ENCODE results near the gene NDUFS3.
"Not testable (repeated sequence)": the region's sequence is repeated elsewhere in the genome, so short reads cannot be mapped to it uniquely, and the experiment has no call there.

The NDUFS3 gene

GRCh38 chr11:47578524-47579494, at the start of gene NDUFS3, which contains the start of gene KBTBD4:
TSS of gene NDUFS3 (plus strand) at chr11:47579074. CDS start at chr11:47579092, 18 bp downstream.
TSS of gene KBTBD4 (minus strand) at chr11:47578970. CDS start at chr11:47578951, 19 bp downstream.
- DNase-seq (ENCODE audit: low spot score): peak; percentile 86

- DNase-seq (ENCODE audit: low spot score): no peak
Observed at GRCh38 chr11:47529951-47530350, 48.9 kb upstream of the NDUFS3 start.

GRCh38 chr11:47530721-47531120, 48.2 kb upstream of the NDUFS3 start:
- DNase-seq (ENCODE audit: low spot score): not testable (repeated sequence)

GRCh38 chr11:47531666-47532065, 47.2 kb upstream of the NDUFS3 start:
- DNase-seq (ENCODE audit: low spot score): no peak

- DNase-seq (ENCODE audit: low spot score): no peak
Observed at GRCh38 chr11:47532597-47533213, 46.2 kb upstream of the NDUFS3 start.

- DNase-seq (ENCODE audit: low spot score): no peak
Observed at GRCh38 chr11:47533690-47534151, 45.2 kb upstream of the NDUFS3 start.

- DNase-seq (ENCODE audit: low spot score): no peak
Observed at GRCh38 chr11:47534704-47535251, 44.1 kb upstream of the NDUFS3 start.

GRCh38 chr11:47536915-47537314, 42.0 kb upstream of the NDUFS3 start:
- DNase-seq (ENCODE audit: low spot score): no peak

GRCh38 chr11:47538741-47539565, 39.9 kb upstream of the NDUFS3 start:
- peak; percentile 70 for DNase-seq (ENCODE audit: low spot score)

- no peak for DNase-seq (ENCODE audit: low spot score)
Observed at GRCh38 chr11:47539681-47540039, 39.2 kb upstream of the NDUFS3 start.

GRCh38 chr11:47541070-47541469, 37.8 kb upstream of the NDUFS3 start:
- DNase-seq (ENCODE audit: low spot score): no peak

- DNase-seq (ENCODE audit: low spot score): no peak
Observed at GRCh38 chr11:47545298-47545697, 33.6 kb upstream of the NDUFS3 start.

GRCh38 chr11:47546274-47546673, 32.6 kb upstream of the NDUFS3 start:
- DNase-seq (ENCODE audit: low spot score): not testable (repeated sequence)

GRCh38 chr11:47550288-47551047, 28.4 kb upstream of the NDUFS3 start:
- no peak for DNase-seq (ENCODE audit: low spot score)

GRCh38 chr11:47551086-47551485, 27.8 kb upstream of the NDUFS3 start:
- no peak for DNase-seq (ENCODE audit: low spot score)

GRCh38 chr11:47552056-47552565, 26.8 kb upstream of the NDUFS3 start:
- DNase-seq (ENCODE audit: low spot score): no peak

GRCh38 chr11:47552566-47553405, 26.1 kb upstream of the NDUFS3 start, which contains the start of gene CELF1:
TSS of gene CELF1 (minus strand) at chr11:47553132. CDS start at chr11:47499523, 53,609 bp downstream.
- DNase-seq (ENCODE audit: low spot score): peak; percentile 92

GRCh38 chr11:47553406-47553743, 25.5 kb upstream of the NDUFS3 start:
- no peak for DNase-seq (ENCODE audit: low spot score)

- not testable (repeated sequence) for DNase-seq (ENCODE audit: low spot score)
Observed at GRCh38 chr11:47557004-47557403, 21.9 kb upstream of the NDUFS3 start.

GRCh38 chr11:47558695-47559094, 20.2 kb upstream of the NDUFS3 start:
- no peak for DNase-seq (ENCODE audit: low spot score)
